Right atrium auricular region (tissue), 2 donors: ENCODE measurements around the gene ARL8A. TPM values are rescaled to one million over a fixed set of nuclear protein-coding genes. Genes with fewer than 3 reads are reported as not detected.

Experiments used
- DNase-seq: peaks from one replicate; pipeline ENCODE4 v3.0.0-alpha.2; 2019; ENCODE audit warnings: low spot score
- H3K27ac ChIP-seq, 2 donors: fragments of 200-600 bp; sonication (generic); 1 replicate in 1 of 2; 2 replicates in 1 of 2; pipeline ENCODE4 v1.5.1; 2016 to 2019
- H3K27me3 ChIP-seq, 2 donors: fragments of 200-600 bp; sonication (generic); one replicate each; pipeline versions ENCODE4 v1.5.1 to v1.6.0; 2017 to 2019
- H3K36me3 ChIP-seq: fragments of 200-600 bp; sonication (generic); one replicate; pipeline ENCODE4 v1.5.1; 2016
- H3K4me1 ChIP-seq, 2 donors: fragments of 200-600 bp; sonication (generic); one replicate each; pipeline versions ENCODE4 v1.5.1 to v1.6.0; 2017 to 2019
- H3K4me3 ChIP-seq, 2 donors: fragments of 200-600 bp; sonication (generic); 1 replicate in 1 of 2; 2 replicates in 1 of 2; pipeline ENCODE4 v1.5.1; 2017 to 2019; ENCODE audit warnings: mild to moderate bottlenecking in 1 of 2, moderate library complexity in 1 of 2
- H3K9me3 ChIP-seq, 2 donors: fragments of 200-600 bp; sonication (generic); one replicate each; pipeline ENCODE4 v1.5.1; 2019
- CTCF ChIP-seq, 2 donors: fragments of 200-600 bp; sonication (generic); IDR thresholded peaks; one replicate each; pipeline ENCODE4 v1.5.1; 2019; ENCODE audit warnings: antibody characterized with exemption in 2 of 2
- total RNA-seq, 2 donors: library from RNA; depleted of rRNA; stranded (reverse); fragments of >200 nt; gene quantifications; one replicate each; pipeline ENCODE4 v1.1.0, GENCODE V29; 2016

ARL8A gene
- total RNA-seq, 2 donors from 2014 or later: 30.8 to 41.6 TPM

- no peak overlapping the region for H3K27ac ChIP-seq
These were observed 59.5 kb downstream of the ARL8A start for GRCh38 chr1:202084791-202085681.

More at GRCh38 chr1:202084791-202085681, 59.5 kb downstream of the ARL8A start:
- Histone ChIP-seq H3K9me3 (no peaks in the 10 kb centered on the region), H3K4me1 (peaks cover 0 to 23% of the 10 kb centered on the region in 2 donors), H3K4me3 (no peak overlapping the region), H3K27me3 (no peaks in the 10 kb centered on the region), H3K36me3 (no peaks in the 10 kb centered on the region)
- no peak for DNase-seq
- no peak for TF ChIP-seq CTCF (IDR thresholded peaks at IDR 0.05)

Other genes starting within 250 kb of the ARL8A start
- 10 to 100 TPM; 31.4 to 42.2 TPM for gene LMOD1, start 198.2 kb downstream of the ARL8A start, total RNA-seq
- 10 to 100 TPM; 42.7 to 59.1 TPM for gene TIMM17A, start 189.2 kb downstream of the ARL8A start, total RNA-seq
- 10 to 100 TPM; 22.4 to 26.1 TPM for gene RNPEP, start 162.1 kb downstream of the ARL8A start, total RNA-seq
- gene ELF3, start 134.2 kb downstream of the ARL8A start, total RNA-seq: 1 to 10 TPM in 1 of 2 donors, not detected in 1; 1.7 TPM
- under 1 TPM in 1 of 2 donors, not detected in 1; 0.07 TPM for gene GPR37L1, start 21.8 kb downstream of the ARL8A start, total RNA-seq
- under 1 TPM; 0.41 to 0.63 TPM for gene PTPN7, start 15.9 kb upstream of the ARL8A start, total RNA-seq
- gene LGR6, start 49.1 kb upstream of the ARL8A start, total RNA-seq: 10 to 100 TPM in 1 of 2 donors, 1 to 10 TPM in 1; 5.5 to 17.0 TPM
- gene UBE2T, start 197.2 kb upstream of the ARL8A start, total RNA-seq: 10 to 100 TPM in 1 of 2 donors, 1 to 10 TPM in 1; 9.7 to 10.2 TPM
- gene PPP1R12B, start 204.0 kb upstream of the ARL8A start, total RNA-seq: 100 to 1,000 TPM; 420 to 821 TPM